Mesenchymal stem cell (in vitro differentiated cells and primary cell): ENCODE measurements around the gene FHIT.
A peak's percentile ranks its signal among the peaks of the same experiment; 100 is the strongest.

Source experiments
- DNase-seq: peaks from one replicate; pipeline ENCODE4 v3.0.0-alpha.2; 2013
- H2AFZ ChIP-seq: one replicate; pipeline ENCODE4 v1.6.1; 2013; ENCODE audit warnings: low read depth, mild to moderate bottlenecking, control low read depth, inconsistent platforms, low read length, moderate library complexity
- H2AK5ac ChIP-seq: 2 replicates; pipeline ENCODE4 v1.6.1; 2013; ENCODE audit warnings: low read length, moderate library complexity, mild to moderate bottlenecking, inconsistent platforms; ENCODE audit not compliant: severe bottlenecking
- H2BK120ac ChIP-seq: one replicate; pipeline ENCODE4 v1.6.1; 2013; ENCODE audit warnings: low read depth, mild to moderate bottlenecking, inconsistent platforms, low read length, moderate library complexity
- H2BK12ac ChIP-seq, 2 experiments: one replicate each; pipeline ENCODE4 v1.6.1; 2013; ENCODE audit warnings: inconsistent platforms in 2 of 2, low read length in 2 of 2, mild to moderate bottlenecking in 2 of 2, moderate library complexity in 2 of 2, control low read depth in 1 of 2
- H2BK15ac ChIP-seq: one replicate; pipeline ENCODE4 v1.6.1; 2013; ENCODE audit warnings: mild to moderate bottlenecking, low read depth, inconsistent platforms; ENCODE audit not compliant: poor library complexity, severe bottlenecking
- H2BK5ac ChIP-seq: 2 replicates; pipeline ENCODE4 v1.6.1; 2013; ENCODE audit warnings: low read depth, mild to moderate bottlenecking, low read length, control low read depth, inconsistent platforms; ENCODE audit not compliant: poor library complexity, severe bottlenecking
- H3K14ac ChIP-seq, 2 experiments: one replicate each; pipeline ENCODE4 v1.6.1; 2013; ENCODE audit warnings: inconsistent platforms in 2 of 2, low read length in 2 of 2, control low read depth in 1 of 2, mild to moderate bottlenecking in 1 of 2, moderate library complexity in 1 of 2
- H3K18ac ChIP-seq, 2 experiments: one replicate each; pipeline ENCODE4 v1.6.1; 2013; ENCODE audit warnings: inconsistent platforms in 2 of 2, low read length in 2 of 2, control low read depth in 1 of 2, low read depth in 1 of 2, mild to moderate bottlenecking in 1 of 2
- H3K23ac ChIP-seq, 2 experiments: one replicate each; pipeline ENCODE4 v1.6.1; 2013; ENCODE audit warnings: inconsistent platforms in 2 of 2, low read length in 2 of 2, mild to moderate bottlenecking in 2 of 2, moderate library complexity in 2 of 2, control low read depth in 1 of 2
- H3K27ac ChIP-seq: 2 replicates; pipeline ENCODE4 v1.5.1; 2013; ENCODE audit warnings: mild to moderate bottlenecking, moderate library complexity, low read length, control low read depth, inconsistent platforms; ENCODE audit not compliant: poor library complexity, severe bottlenecking
- H3K27me3 ChIP-seq, 2 experiments: 2 replicates each; pipeline versions ENCODE4 v1.6.1 to v1.7.0; 2013; ENCODE audit warnings: low read length in 2 of 2, mild to moderate bottlenecking in 2 of 2, moderate library complexity in 2 of 2, control low read depth in 1 of 2, inconsistent platforms in 1 of 2; ENCODE audit not compliant: control insufficient read depth in 1 of 2, insufficient read depth in 1 of 2
- H3K36me3 ChIP-seq, 2 experiments: 2 replicates each; pipeline versions ENCODE4 v1.6.1 to v1.7.0; 2013; ENCODE audit warnings: low read length in 2 of 2, control low read depth in 1 of 2, inconsistent platforms in 1 of 2, low read depth in 1 of 2, mild to moderate bottlenecking in 1 of 2; ENCODE audit not compliant: insufficient read depth in 2 of 2, control insufficient read depth in 1 of 2
- H3K4ac ChIP-seq, 2 experiments: one replicate each; pipeline ENCODE4 v1.6.1; 2013; ENCODE audit warnings: inconsistent platforms in 2 of 2, low read length in 2 of 2, mild to moderate bottlenecking in 2 of 2, moderate library complexity in 2 of 2, control low read depth in 1 of 2, low read depth in 1 of 2
- H3K4me1 ChIP-seq: 2 replicates; pipeline ENCODE4 v1.6.1; 2013; ENCODE audit warnings: low read depth, low read length, control low read depth; ENCODE audit not compliant: control insufficient read depth, insufficient read depth
- H3K4me2 ChIP-seq: 2 replicates; pipeline ENCODE4 v1.6.1; 2013; ENCODE audit warnings: low read length, mild to moderate bottlenecking, inconsistent platforms; ENCODE audit not compliant: poor library complexity, severe bottlenecking
- H3K4me3 ChIP-seq, 2 experiments: 2 replicates each; pipeline versions ENCODE4 v1.5.1 to v1.7.0; 2013; ENCODE audit warnings: low read length in 2 of 2, mild to moderate bottlenecking in 2 of 2, control low read depth in 1 of 2, low read depth in 1 of 2; ENCODE audit not compliant: insufficient read depth in 1 of 2
- H3K79me1 ChIP-seq: replicated peaks from 2 replicates; pipeline ENCODE4 v1.6.1; 2013; ENCODE audit warnings: mild to moderate bottlenecking, control low read depth, low read length, inconsistent platforms; ENCODE audit not compliant: poor library complexity, severe bottlenecking
- H3K9ac ChIP-seq: 2 replicates; pipeline ENCODE4 v1.7.0; 2013; ENCODE audit warnings: mild to moderate bottlenecking, low read length, moderate library complexity
- H3K9me3 ChIP-seq: 2 replicates; pipeline ENCODE4 v1.7.0; 2013; ENCODE audit warnings: mild to moderate bottlenecking, low read length; ENCODE audit not compliant: control insufficient read depth
- H4K8ac ChIP-seq: one replicate; pipeline ENCODE4 v1.6.1; 2013; ENCODE audit warnings: inconsistent platforms, mild to moderate bottlenecking, low read length, moderate library complexity
- H4K91ac ChIP-seq: one replicate; pipeline ENCODE4 v1.6.1; 2013; ENCODE audit warnings: mild to moderate bottlenecking, low read length, inconsistent platforms
- WGBS: methylation state at CpG from one replicate; pipeline ENCODE4 v1.1.7; 2013; ENCODE audit warnings: mixed read lengths; 5-methylcytosine and 5-hydroxymethylcytosine counted together

Gene FHIT

DNA sequence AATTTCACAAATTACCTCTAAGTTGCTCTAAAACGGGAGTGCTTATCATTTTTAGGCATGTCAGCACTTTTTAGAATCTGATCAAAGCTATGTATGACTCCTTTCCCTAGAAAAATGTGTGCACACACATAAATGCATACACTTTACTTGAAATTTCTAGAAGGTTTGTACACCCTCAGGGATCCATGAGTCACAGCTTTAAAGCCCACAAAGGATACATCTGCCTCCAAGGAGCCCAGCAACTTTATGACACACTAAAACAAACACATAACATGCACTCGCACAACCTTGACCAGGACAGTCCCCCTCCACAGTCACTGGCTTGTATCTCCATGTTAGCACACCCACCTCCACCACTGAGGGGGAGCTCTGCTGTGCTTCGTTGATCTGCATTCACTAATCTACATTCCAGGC lies 1479.5 kb downstream of the FHIT start:
- no peak overlapping the region for H3K14ac ChIP-seq
- H2BK5ac ChIP-seq: no peak overlapping the region
- H3K4ac ChIP-seq: no peak overlapping the region
- no peaks in the 10 kb centered on the region for H3K79me1 ChIP-seq
- H2AK5ac ChIP-seq: no peak overlapping the region
- H3K18ac ChIP-seq: peak overlapping the region in 1 of 2 experiments; percentile 75
- H3K23ac ChIP-seq: no peak overlapping the region
- H3K4me2 ChIP-seq: no peak overlapping the region
- peak overlapping the region; percentile 59 for H3K27ac ChIP-seq
- H3K9ac ChIP-seq: peak overlapping the region; percentile 24
- no peak overlapping the region for H4K91ac ChIP-seq
- H2BK15ac ChIP-seq: no peak overlapping the region
- peaks cover 15% of the 10 kb centered on the region for H3K4me1 ChIP-seq
- no peak overlapping the region for H2BK12ac ChIP-seq
- H3K36me3 ChIP-seq: no peaks in the 10 kb centered on the region
- no peaks in the 10 kb centered on the region for H3K9me3 ChIP-seq
- no peak overlapping the region for H4K8ac ChIP-seq
- peak; percentile 81 for DNase-seq
- WGBS: 8% methylated on average over 2 of the region's 3 CpGs
- H3K4me3 ChIP-seq: no peak overlapping the region
- H2BK120ac ChIP-seq: no peak overlapping the region
- H2AFZ ChIP-seq: no peak overlapping the region
- no peaks in the 10 kb centered on the region for H3K27me3 ChIP-seq

- Histone ChIP-seq H4K91ac (no peak overlapping the region), H3K9ac (no peak overlapping the region), H3K4me1 (peaks cover 13% of the 10 kb centered on the region), H3K4ac (no peak overlapping the region), H2AK5ac (no peak overlapping the region), H3K4me3 (no peak overlapping the region), H2BK5ac (no peak overlapping the region), H3K27me3 (peaks cover 0 to 1% of the 10 kb centered on the region in 2 experiments), H3K79me1 (no peaks in the 10 kb centered on the region), H2BK12ac (peak overlapping the region in 1 of 2 experiments; percentile 16), H2BK15ac (no peak overlapping the region), H3K23ac (no peak overlapping the region), H3K36me3 (no peaks in the 10 kb centered on the region), H2AFZ (no peak overlapping the region), H3K27ac (no peak overlapping the region), H3K18ac (no peak overlapping the region), H3K14ac (no peak overlapping the region), H2BK120ac (no peak overlapping the region), H4K8ac (no peak overlapping the region), H3K4me2 (no peak overlapping the region), H3K9me3 (no peaks in the 10 kb centered on the region)
- DNase-seq: no peak
- WGBS: 91% methylated on average over 11 of the region's 13 CpGs
These were observed 1482.0 kb downstream of the FHIT start for GRCh38 chr3:59769127-59769750.

DNA sequence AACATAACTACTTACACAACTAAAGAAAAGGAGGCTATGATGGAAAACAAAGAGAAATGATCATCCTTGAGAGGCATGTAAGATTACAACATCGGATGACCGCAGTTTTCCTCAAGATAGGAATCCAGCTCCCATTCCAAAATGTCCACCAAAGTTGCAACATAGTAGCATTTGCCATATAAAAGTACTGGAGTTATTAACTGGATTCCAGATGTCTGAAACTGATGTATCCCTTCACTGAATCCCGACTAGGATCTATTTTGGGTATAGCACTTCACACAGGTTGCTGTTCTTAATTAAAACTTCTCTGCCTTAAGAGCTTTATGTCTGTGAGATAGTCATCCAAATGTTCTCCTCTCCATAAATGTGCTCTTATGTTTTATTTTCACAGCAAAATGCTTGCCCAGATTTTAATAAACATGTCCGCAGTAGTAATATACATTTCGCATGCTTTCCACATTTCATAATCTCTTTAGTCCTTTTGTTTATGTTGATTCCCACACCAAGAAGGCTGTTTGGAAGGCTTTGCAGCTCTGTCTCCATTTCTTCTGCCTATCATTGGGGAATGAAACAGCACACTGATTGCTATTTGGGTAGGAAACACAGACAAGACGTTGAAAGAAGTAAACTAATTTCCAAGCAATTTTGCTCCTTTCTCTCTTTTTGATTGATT lies 1484.9 kb downstream of the FHIT start:
- WGBS: 62% methylated on average over 5 of the region's 6 CpGs
- no peak overlapping the region for H4K91ac ChIP-seq
- H3K23ac ChIP-seq: no peak overlapping the region
- H3K14ac ChIP-seq: no peak overlapping the region
- H3K4me3 ChIP-seq: no peak overlapping the region
- H3K4ac ChIP-seq: no peak overlapping the region
- no peak overlapping the region for H3K4me2 ChIP-seq
- H3K4me1 ChIP-seq: no peaks in the 10 kb centered on the region
- H4K8ac ChIP-seq: no peak overlapping the region
- no peaks in the 10 kb centered on the region for H3K79me1 ChIP-seq
- no peak overlapping the region for H2AK5ac ChIP-seq
- no peak overlapping the region for H2BK12ac ChIP-seq
- no peaks in the 10 kb centered on the region for H3K36me3 ChIP-seq
- DNase-seq: peak; percentile 91
- peaks cover 0 to 6% of the 10 kb centered on the region in 2 experiments for H3K27me3 ChIP-seq
- no peak overlapping the region for H2BK5ac ChIP-seq
- H2BK120ac ChIP-seq: no peak overlapping the region
- H2BK15ac ChIP-seq: no peak overlapping the region
- no peak overlapping the region for H2AFZ ChIP-seq
- no peak overlapping the region for H3K18ac ChIP-seq
- no peak overlapping the region for H3K27ac ChIP-seq
- no peaks in the 10 kb centered on the region for H3K9me3 ChIP-seq
- H3K9ac ChIP-seq: peak overlapping the region; percentile 49

GRCh38 chr3:59764171-59764570 lies 1487.1 kb downstream of the FHIT start:
- H4K91ac ChIP-seq: no peak overlapping the region
- H3K23ac ChIP-seq: no peak overlapping the region
- H3K4me2 ChIP-seq: no peak overlapping the region
- no peak overlapping the region for H2AFZ ChIP-seq
- H3K18ac ChIP-seq: no peak overlapping the region
- no peak overlapping the region for H2BK15ac ChIP-seq
- peaks cover 0 to 6% of the 10 kb centered on the region in 2 experiments for H3K27me3 ChIP-seq
- H3K36me3 ChIP-seq: no peaks in the 10 kb centered on the region
- H3K9me3 ChIP-seq: no peaks in the 10 kb centered on the region
- no peak overlapping the region for H2AK5ac ChIP-seq
- H4K8ac ChIP-seq: no peak overlapping the region
- H3K4me3 ChIP-seq: no peak overlapping the region
- no peak overlapping the region for H2BK5ac ChIP-seq
- H2BK120ac ChIP-seq: no peak overlapping the region
- H3K79me1 ChIP-seq: no peaks in the 10 kb centered on the region
- 94% methylated on average over 4 of the region's 4 CpGs for WGBS
- H3K27ac ChIP-seq: no peak overlapping the region
- no peaks in the 10 kb centered on the region for H3K4me1 ChIP-seq
- no peak overlapping the region for H2BK12ac ChIP-seq
- no peak overlapping the region for H3K14ac ChIP-seq
- no peak overlapping the region for H3K4ac ChIP-seq
- no peak for DNase-seq
- no peak overlapping the region for H3K9ac ChIP-seq
